Activated CD8-positive, alpha-beta T cell treated with anti-CD3 and anti-CD28 coated beads for 36 hours (primary cell): ENCODE measurements around the gene NR5A2. TPM values are rescaled to one million over a fixed set of nuclear protein-coding genes. Genes with fewer than 3 reads are reported as not detected.

Source experiments
- ATAC-seq: fragments of 200-7000 bp; cut with Tn5 transposase; one replicate; pipeline ENCODE4 v1.10.0; 2021; ENCODE audit warnings: mild to moderate bottlenecking, moderate library complexity
- CTCF ChIA-PET: fragments of 350-600 bp; sonication (Branson Sonifier 250); formaldehyde crosslinking; loops from one replicate; lab custom pipeline; 2021; ENCODE audit warnings: antibody characterized with exemption; lab: Charles Lee
- POLR2A ChIA-PET: fragments of 350-600 bp; sonication (Branson Sonifier 250); formaldehyde crosslinking; loops from one replicate; lab custom pipeline; 2021; ENCODE audit warnings: antibody characterized with exemption; lab: Charles Lee
- DNase-seq: peaks from one replicate; pipeline ENCODE4 v3.0.0-alpha.2; 2020
- H3K27ac Mint-ChIP-seq: one replicate; pipeline ENCODE4 v1.8.0; 2021; ENCODE audit warnings: mild to moderate bottlenecking, mixed read lengths
- H3K27me3 Mint-ChIP-seq: one replicate; pipeline ENCODE4 v1.8.0; 2021; ENCODE audit warnings: mixed read lengths
- H3K36me3 Mint-ChIP-seq: one replicate; pipeline ENCODE4 v1.8.0; 2021; ENCODE audit warnings: low read depth, mixed read lengths
- H3K4me1 Mint-ChIP-seq: one replicate; pipeline ENCODE4 v1.8.0; 2021; ENCODE audit warnings: low read depth, mixed read lengths
- H3K4me3 Mint-ChIP-seq: one replicate; pipeline ENCODE4 v1.8.0; 2021; ENCODE audit warnings: mild to moderate bottlenecking, moderate library complexity, mixed read lengths
- H3K9me3 Mint-ChIP-seq: one replicate; pipeline ENCODE4 v1.8.0; 2021; ENCODE audit warnings: mixed read lengths
- intact Hi-C: fragments of 100-400 bp; cut with micrococcal nuclease; formaldehyde crosslinking; loops from one replicate; pipeline ENCODE4 v1.10.0; 2022
- total RNA-seq, 2 experiments: library from RNA; stranded (reverse); gene quantifications; one replicate each; pipeline ENCODE4 v1.2.3, GENCODE V29; 2021
- TF ChIP-seq, protein P1 (sequence below): fragments of 200-600 bp; IDR thresholded peaks from one replicate; pipeline ENCODE4 v1.8.0; 2022; ENCODE audit warnings: antibody characterized with exemption, mild to moderate bottlenecking

NR5A2 gene
- total RNA-seq, 2 experiments from 2014 or later = not detected

DNA sequence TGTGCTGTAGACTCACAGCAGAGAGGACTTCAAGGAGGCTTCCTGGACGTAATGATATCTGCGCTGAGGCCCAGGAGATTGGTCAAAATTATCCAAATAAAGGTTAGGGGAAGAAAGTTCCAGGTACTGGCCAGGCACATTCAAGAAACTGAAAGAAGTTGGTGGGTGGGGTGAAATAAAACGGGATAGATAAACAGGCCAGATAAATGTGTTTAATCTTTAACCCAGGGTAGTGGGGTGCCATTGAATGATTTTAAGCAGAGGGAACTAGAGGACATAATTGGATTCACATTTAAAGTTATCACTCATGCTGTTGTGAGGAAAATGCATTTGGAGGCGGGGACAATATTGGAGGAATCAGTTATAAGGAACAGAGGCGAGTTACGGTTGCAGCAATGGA lies 134.7 kb downstream of the NR5A2 start:
- intact Hi-C loops = no loop called here
- no peaks in the 10 kb centered on the region for H3K9me3 Mint-ChIP-seq

DNA sequence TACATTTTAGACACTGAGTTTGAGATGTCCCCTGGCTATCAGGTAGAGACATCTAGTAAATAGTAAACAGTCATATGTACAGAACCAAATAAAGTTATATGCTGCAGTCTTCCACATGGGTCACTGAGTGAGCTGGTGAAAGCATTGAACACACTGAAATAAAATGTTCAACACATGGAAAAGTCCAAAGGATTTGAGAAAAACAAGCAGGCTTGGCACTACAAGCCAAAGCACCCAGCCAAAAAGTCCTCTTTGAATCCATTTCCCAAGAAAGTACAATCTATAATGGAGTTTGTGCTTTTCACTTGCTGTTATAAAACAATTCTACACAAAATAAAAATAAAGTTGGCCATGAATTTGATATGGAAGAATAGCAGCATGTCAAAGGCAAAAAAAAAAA lies 135.4 kb downstream of the NR5A2 start:
- ChIA-PET POLR2A (no interaction called here), CTCF (interaction anchor here (1.7 kb wide), 1 partner anchor 20 kb away, joined by 3 read pairs; no protein-coding TSS in a partner anchor)
- intact Hi-C loops = no loop called here
- no peak for ATAC-seq
- no peak overlapping the region for H3K27ac Mint-ChIP-seq
- H3K27me3 Mint-ChIP-seq = no peaks in the 10 kb centered on the region
- no peaks in the 10 kb centered on the region for H3K4me1 Mint-ChIP-seq
- H3K4me3 Mint-ChIP-seq = no peak overlapping the region
- no peaks in the 10 kb centered on the region for H3K36me3 Mint-ChIP-seq
- no peaks in the 10 kb centered on the region for H3K9me3 Mint-ChIP-seq
- DNase-seq = no peak
- TF ChIP-seq, protein P1, sequence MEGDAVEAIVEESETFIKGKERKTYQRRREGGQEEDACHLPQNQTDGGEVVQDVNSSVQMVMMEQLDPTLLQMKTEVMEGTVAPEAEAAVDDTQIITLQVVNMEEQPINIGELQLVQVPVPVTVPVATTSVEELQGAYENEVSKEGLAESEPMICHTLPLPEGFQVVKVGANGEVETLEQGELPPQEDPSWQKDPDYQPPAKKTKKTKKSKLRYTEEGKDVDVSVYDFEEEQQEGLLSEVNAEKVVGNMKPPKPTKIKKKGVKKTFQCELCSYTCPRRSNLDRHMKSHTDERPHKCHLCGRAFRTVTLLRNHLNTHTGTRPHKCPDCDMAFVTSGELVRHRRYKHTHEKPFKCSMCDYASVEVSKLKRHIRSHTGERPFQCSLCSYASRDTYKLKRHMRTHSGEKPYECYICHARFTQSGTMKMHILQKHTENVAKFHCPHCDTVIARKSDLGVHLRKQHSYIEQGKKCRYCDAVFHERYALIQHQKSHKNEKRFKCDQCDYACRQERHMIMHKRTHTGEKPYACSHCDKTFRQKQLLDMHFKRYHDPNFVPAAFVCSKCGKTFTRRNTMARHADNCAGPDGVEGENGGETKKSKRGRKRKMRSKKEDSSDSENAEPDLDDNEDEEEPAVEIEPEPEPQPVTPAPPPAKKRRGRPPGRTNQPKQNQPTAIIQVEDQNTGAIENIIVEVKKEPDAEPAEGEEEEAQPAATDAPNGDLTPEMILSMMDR = no peak

More for the DNA sequence above, 134.7 kb downstream of the NR5A2 start:
- ATAC-seq = no peak
- no peaks in the 10 kb centered on the region for H3K27me3 Mint-ChIP-seq
- ChIA-PET CTCF (interaction anchor here (1.0 to 1.7 kb wide), 2 partner anchors 10 to 21 kb away, joined by 3 read pairs; no protein-coding TSS in a partner anchor), POLR2A (no interaction called here)
- H3K27ac Mint-ChIP-seq = no peak overlapping the region
- no peak overlapping the region for H3K4me3 Mint-ChIP-seq
- no peaks in the 10 kb centered on the region for H3K36me3 Mint-ChIP-seq
- DNase-seq = no peak
- TF ChIP-seq, protein P1 = no peak
- H3K4me1 Mint-ChIP-seq = no peaks in the 10 kb centered on the region

DNA sequence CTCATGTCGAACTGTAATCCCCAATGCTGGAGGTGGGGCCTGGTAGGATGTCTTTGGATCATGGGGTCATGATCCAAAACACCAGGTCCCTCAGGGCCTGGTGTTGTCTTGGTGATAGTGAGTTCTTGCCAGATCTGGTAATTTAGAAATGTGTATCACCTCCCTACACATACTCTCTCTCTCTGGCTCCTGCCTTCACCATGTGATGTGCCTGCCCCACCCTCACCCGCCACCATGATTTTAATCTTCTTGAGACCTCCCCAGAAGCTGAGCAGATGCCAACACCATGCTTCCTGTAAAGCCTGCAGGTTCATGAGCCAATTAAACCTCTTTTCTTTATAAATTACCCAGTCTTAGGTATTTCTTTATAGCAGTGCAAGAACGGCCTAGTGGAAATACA lies 136.4 kb downstream of the NR5A2 start:
- intact Hi-C loops = no loop called here
- no peaks in the 10 kb centered on the region for H3K4me1 Mint-ChIP-seq
- ChIA-PET POLR2A (no interaction called here), CTCF (no interaction called here)
- no peaks in the 10 kb centered on the region for H3K36me3 Mint-ChIP-seq
- H3K27ac Mint-ChIP-seq = no peak overlapping the region
- DNase-seq (no peak), ATAC-seq (no peak)
- no peaks in the 10 kb centered on the region for H3K9me3 Mint-ChIP-seq
- TF ChIP-seq, protein P1 = no peak
- no peaks in the 10 kb centered on the region for H3K27me3 Mint-ChIP-seq
- H3K4me3 Mint-ChIP-seq = no peak overlapping the region

DNA sequence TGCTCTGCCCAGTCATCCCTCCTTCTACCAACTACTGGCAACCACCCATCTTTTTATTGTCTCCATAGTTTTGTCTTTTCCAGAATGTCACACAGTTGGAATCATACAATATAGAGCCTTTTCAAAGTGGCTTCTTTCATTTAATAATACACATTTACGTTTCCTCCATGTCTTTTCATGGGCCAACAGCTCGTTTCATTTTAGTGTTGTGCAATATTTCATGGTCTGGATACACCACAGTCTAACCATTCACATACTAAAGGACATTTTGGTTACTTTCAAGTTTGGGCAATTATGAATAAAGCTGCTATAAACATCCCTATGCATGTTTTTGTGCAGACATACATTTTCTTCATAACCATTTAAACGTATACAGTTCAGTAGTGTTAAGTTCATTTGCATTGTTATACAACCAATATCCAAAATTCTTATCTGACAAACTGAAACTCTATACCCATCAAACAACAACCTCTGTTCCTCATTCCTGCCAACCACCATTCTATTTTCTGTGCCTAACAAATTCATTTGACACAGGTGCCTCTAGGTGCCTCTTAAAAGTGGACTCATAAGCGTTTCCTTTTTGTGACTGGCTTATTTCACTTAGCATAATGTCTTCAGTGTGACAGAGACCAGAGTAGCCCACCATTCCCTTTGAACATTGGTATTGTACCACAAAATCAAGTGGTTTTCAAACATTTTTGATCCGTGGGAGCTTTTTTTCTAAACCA lies 138.1 kb downstream of the NR5A2 start:
- CTCF ChIA-PET = no interaction called here
- no peak overlapping the region for H3K4me3 Mint-ChIP-seq
- H3K36me3 Mint-ChIP-seq = no peaks in the 10 kb centered on the region
- no peaks in the 10 kb centered on the region for H3K27me3 Mint-ChIP-seq
- no peaks in the 10 kb centered on the region for H3K9me3 Mint-ChIP-seq
- DNase-seq (no peak), ATAC-seq (no peak)
- TF ChIP-seq, protein P1 = no peak
- H3K27ac Mint-ChIP-seq = no peak overlapping the region
- no peaks in the 10 kb centered on the region for H3K4me1 Mint-ChIP-seq
- intact Hi-C loops = no loop called here
- POLR2A ChIA-PET = no interaction called here

DNA sequence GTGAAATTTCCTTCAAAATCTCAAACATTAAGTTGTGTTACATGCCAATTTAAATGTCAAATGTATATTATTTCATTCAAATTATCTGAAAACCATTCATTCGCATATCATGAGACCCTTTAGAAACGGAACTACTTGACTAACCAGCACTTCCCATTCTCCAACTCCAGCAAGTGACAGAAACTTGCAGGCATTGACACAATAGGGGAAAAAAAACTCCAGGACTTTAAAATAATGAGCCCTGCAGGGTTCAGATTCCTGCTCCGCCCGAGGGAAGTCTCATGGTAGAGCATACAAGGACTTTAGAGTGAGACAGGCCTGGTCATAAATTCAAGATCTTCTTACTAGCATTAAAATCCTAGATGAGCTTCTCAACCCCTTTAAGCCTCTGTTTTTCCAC lies 138.9 kb downstream of the NR5A2 start:
- POLR2A ChIA-PET = no interaction called here
- CTCF ChIA-PET = interaction anchor here (0.9 kb wide), 1 partner anchor 19 kb away, joined by 3 read pairs; no protein-coding TSS in a partner anchor
- DNase-seq (no peak), ATAC-seq (no peak)
- H3K4me3 Mint-ChIP-seq = no peak overlapping the region
- H3K27ac Mint-ChIP-seq = no peak overlapping the region
- H3K9me3 Mint-ChIP-seq = no peaks in the 10 kb centered on the region
- H3K27me3 Mint-ChIP-seq = no peaks in the 10 kb centered on the region
- H3K36me3 Mint-ChIP-seq = no peaks in the 10 kb centered on the region
- TF ChIP-seq, protein P1 = no peak
- H3K4me1 Mint-ChIP-seq = no peaks in the 10 kb centered on the region
- intact Hi-C loops = no loop called here
